NCI-H2196 treated with DMSO at 0.1 percent for 48 hours (cell line): ENCODE data around the gene SLC11A2.
"Not testable (repeated sequence)": the region's sequence is repeated elsewhere in the genome, so short reads cannot be mapped to it uniquely, and the experiment has no call there.

Experiments used
- DNase-seq: peaks from one replicate; lab custom pipeline; 2025; ENCODE audit not compliant: unreplicated experiment; lab: John Stamatoyannopoulos, UW

Gene SLC11A2

DNA sequence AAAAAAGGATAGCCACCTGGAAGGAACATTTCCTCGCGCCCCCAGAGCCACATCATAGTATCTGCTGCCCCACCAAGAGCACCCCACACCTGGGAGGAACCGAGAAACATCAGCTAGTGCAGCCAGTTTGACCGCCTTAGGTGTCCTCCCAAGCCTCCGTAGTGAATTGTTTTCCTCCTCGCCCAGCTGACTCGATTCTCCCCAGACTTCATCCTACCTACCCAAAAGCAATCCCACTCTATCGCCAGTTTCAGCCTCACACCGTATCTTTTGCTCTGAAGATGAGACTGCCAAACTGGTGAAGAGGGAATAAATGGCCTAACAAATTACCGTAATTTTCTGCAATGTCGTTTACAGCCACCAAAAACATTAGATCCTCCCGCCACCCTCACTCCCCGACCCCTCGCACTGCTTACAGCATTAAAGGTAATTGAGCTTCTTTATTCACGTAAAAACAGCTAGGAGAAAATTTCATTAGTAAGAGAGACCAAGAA is 1.2 kb upstream of the SLC11A2 start:
- no peak for DNase-seq

DNA sequence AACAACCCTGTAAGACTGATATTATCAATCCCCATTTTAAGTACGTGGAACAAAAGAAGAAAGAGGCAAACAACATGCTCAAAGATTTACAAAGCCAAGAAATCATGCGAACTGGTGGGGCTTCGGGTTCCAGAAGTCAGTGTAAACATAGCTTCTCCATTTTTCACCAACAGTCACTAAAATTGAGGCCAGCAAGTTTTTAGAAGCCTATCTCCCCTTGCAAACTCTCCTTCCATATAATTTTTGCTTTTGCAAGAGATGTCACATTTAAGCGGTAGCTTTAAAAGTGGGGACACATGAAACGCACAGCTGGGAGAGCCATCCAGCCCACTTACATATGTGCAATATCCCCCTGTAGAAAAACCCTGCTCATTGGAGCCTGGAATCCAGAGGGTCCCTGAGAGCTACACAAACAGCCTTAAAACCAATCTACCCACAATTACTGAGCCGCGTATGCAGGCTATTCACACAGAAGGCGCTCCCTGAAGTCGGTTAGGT is 797 bp downstream of the SLC11A2 start:
- DNase-seq = no peak

DNA sequence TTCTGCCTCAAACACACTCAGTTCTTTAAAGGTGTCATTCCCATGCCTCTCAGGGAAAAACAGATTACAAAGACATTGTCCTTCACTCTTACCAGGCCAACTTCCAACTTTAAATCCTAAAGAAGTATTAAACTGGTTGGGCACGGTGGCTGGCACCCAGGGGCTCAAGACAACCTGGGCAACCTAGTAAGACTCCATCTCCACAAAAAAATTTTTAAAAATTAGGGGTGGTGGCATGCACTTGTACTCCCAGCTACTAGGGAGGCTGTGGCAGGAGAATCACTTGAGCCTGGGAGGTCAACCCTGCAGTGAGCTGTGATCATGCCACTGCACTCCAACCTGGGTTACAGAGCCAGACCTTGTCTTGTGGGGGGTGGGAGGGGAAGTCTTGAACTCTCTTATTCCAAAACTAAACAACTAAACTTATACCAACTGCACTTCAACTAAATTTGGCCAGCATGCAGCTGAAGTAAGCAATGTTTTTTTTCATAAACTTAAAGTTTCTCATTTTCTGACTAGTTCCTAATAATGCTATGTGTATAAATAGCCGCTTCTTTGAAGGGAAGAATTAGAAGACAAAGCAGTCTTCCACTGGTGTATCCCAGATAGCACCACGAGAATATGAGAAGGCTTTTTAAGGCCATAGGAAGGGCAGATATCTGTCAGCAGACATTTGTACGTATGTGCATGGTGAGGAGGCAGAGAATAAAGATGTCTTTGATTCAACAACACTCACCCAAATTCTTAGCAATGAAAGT is 2.4 kb downstream of the SLC11A2 start:
- no peak for DNase-seq

DNA sequence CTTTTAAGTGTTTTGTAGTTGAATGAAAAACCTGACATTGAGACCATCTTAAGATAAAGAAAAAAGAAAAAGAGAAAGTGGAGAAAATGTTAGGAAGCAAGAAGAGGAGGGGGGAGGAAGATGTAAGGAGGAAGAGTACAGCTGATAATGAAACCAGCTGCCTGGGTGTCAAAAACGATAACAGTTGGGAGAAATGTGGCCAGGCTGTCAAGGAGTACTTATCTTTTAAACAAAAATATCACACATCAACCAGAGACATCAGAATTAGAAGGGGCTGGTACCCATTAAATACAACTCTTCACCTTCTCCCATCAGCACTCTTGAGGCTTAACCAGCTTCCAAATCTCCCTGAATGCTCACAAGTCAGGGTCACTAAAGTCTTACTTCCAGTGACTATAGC is 4.5 kb downstream of the SLC11A2 start:
- DNase-seq = no peak

DNA sequence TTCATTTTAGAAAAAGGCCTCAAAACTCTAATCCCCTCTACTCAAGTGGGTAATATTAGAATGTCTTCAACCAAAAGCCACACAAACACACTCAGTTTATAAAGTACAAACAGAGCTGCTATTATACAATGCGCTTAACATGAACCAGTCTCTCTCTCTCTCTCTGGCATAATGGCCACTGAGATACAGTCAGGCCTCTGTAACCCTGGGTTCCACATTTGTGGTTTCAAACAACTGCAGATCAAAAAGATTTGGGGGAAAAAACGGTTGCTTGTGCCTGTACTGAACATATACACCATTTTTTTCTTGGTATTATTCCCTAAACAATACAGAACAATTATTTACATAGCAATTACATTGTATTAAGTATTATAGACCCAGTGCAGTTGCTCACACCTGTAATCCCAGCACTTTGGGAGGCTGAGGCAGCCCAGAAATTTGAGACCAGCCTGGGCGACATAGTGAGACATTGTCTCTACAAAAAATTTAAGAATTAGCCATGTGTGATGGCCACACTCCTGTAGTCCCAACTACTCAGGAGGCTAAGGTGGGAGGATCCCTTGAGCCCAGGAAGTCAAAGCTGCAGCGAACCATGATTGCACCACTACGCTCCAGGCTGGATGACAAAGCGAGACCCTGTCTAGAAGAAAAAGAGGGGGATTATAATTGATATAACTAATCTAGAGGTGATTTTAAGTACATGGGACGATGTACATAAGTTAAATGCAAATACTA is 5.6 kb downstream of the SLC11A2 start:
- no peak for DNase-seq

DNA sequence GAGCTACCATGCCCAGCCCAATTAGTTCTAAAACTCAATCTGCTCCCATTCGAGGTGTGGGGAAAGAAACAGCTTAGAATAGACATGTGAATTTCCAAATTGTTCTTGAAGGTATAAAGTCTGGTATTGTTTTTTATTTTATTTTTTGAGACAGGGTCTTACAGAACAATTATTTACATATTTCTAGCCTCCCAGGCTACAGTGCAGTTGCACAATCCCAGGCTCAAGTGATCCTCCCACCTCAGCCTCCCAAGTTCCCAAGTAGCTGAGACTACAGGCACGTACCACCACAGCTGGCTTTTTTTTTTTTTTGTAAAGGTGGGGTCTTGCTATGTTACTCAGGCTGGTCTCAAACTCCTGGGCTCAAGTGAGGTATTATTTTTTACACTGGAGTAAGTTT is 6.3 kb downstream of the SLC11A2 start:
- no peak for DNase-seq

DNA sequence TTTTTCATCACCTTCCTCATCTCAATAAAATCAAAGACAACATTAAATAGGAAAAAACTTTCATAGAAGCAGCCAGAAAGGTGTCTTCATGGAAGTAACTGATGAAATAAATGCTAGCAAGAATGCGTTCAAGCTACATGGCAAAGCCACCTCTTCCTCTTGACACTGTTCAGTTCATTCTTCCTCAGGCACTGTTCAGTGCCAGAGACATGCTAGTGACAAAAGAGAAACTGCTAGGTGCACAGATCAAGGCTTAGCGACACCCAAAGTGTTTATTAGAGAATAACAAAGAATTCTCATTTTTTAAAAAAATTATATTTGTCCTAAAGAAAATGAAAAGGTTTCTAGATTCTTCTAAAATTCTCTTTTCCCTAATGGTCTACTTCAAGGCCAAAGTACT is 7.2 kb downstream of the SLC11A2 start:
- no peak for DNase-seq

DNA sequence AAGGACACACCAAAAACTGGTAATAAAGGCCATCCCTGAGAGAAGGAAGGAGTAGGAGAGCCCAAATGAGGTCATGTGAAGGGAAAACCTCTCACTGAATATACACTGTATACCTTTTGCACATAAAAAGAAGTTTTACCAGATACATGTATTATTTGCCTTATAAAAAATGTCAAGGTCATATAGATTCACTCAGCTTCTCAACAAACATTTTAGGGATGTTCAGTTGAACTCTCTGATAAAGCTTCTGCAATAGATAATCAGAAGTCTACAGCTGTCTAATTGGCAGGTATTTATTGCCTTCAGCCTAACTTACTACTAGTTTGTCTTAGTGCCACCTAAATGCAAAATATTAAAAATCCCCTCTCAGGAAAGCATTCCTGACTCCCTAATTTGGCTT is 8.7 kb downstream of the SLC11A2 start:
- no peak for DNase-seq

DNA sequence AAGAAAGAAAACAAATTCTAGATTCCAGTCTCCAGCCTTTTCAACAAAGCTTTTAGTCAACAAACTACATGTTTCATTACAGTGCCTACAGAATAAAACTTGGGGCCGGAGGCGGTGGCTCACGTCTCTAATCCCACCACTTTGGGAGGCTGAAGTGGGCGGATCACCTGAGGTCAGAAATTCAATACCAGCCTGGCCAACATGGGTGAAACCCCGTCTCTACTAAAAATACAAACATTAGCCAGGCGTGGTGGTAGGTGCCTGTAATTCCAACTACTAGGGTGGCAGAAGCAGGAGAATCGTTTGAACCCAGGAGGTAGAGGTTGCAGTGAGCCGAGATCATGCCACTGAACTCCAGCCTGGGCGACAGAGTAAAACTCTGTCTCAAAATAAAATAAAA is 11.7 kb downstream of the SLC11A2 start:
- not testable (repeated sequence) for DNase-seq

DNA sequence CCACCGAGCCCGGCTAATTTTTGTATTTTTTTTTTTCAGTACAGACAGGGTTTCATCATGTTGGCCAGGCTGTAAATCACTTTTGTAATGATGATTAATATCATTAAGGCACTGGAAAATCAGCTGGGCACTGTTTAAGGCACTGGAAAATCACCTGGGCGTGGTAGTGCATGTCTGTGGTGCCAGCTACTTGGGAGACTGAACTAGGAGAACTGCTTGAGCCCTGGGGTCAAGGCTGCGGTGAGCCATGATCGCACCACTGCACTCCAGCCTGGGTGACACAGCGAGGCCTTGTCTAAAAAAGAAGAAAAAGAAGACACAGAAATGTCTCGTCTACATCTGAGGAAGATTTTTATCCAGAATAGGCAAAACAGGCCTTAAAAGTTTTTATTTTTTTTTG is 12.7 kb downstream of the SLC11A2 start:
- DNase-seq = no peak

DNA sequence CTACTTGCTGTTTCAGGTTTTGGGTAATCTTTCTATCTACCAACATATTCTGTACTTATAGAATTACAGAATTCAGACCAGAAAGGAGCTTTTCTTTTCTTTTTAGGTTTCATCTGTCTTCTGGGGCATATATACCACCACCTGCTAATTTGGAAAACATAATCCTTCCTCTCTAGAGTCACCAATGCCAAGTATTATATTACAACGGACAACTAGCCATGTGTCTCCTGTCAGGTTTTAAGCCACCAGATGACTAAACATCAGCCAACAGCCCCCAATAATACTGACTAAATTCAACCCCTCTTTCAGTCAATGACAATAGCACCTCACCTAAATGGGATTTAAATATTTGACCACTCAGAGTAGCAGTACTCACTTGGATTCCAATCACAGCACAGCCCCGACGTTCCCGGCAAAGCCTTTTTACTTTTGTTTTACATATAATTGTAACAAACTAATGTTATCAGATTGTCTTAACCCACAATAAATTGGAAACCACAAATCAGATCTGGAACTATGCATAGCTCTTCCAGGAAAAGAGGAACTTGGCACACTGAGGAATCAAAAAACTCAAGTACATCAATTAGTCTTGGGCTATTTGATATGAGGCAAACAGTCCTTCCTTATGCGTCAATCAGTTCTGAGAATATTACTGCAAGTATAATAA is 13.5 kb downstream of the SLC11A2 start:
- no peak for DNase-seq

DNA sequence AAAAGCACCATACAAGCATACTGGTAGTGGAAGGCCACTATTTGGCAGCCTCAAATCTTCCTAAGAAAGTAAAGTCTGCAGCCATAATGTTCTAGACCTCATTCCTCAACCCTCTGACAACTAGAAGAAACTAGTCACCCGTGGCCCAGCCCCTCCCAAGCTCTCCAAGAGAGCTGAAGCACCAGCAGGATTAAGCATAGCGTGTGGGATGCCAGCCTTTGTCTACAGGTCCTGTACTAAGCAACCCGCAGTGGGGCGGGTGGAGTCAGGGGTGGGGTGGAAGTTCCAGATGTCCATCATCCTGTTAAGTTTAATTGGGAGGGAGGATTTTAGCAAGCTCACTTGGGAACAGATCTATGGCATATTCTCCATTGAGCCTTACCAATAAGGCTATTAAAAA is 14.2 kb downstream of the SLC11A2 start:
- DNase-seq = no peak

DNA sequence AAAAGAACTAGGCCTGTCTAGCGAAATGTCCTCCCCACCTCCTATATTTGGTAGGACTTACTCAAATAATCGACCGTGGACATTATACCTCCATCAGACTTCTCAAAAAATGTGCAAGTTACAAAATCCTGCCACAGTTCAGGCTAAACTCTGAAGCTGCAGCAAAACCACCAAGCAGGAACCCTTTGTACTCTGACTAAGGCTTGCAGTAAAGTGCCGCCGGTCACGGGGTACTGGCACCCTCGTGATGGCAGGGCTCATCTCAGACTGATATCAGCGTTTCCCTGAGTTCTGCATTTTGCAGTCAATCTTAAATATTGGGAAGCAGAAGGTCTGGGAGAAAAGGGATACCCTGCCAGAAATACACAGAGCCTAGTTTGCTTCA is 17.1 kb downstream of the SLC11A2 start:
- DNase-seq = no peak

DNA sequence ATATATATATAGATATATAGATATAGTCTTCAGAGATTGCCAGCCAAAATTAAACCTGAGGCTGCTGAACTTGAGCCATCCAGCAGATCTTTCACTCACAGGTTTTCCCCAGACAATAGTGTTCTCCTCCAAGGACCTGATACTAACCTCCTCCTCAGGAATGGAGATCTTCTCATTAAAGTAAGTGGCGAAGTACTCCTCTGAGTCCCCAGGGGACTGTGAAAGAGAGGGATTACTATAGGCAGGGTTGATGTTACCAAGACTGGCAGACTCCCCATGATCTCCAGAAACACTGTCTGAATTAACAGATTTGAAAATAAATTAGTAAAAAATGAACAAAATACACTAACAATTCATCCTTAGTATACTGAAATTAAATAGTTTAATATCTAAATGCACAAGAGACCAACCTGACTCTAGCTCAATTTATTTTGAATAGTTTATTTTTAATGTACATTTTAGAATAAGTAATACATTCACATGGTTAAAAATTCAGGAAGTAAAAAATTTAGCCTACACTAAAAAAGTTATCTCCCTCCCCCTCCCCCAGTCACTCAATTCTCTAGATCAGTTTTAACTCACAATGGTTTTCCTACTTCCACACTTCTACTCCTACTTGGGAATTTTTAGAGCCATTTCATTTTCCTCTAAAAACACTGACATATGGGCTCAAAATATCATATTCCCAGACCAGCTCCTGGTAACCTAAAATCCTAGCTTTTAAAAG is 17.7 kb downstream of the SLC11A2 start:
- DNase-seq = no peak

DNA sequence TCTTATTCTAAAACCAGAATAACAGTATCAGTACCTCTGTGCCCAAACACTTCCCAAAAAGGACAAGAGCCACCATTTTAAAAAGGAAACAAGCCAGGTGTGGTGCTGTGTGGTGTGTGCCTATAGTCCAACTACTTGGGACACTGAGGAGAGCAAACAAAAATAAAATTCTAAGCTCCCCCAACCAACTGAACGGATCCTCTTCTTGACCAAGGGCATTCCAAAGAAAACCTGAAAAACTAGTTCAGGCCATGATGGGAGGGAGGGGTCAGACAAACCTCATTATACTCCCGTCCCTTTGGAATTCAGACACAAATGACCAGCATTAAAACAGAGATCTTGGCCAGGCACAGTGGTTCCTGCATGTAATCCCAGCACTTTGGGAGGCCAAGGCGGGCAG is 20.5 kb downstream of the SLC11A2 start:
- no peak for DNase-seq

DNA sequence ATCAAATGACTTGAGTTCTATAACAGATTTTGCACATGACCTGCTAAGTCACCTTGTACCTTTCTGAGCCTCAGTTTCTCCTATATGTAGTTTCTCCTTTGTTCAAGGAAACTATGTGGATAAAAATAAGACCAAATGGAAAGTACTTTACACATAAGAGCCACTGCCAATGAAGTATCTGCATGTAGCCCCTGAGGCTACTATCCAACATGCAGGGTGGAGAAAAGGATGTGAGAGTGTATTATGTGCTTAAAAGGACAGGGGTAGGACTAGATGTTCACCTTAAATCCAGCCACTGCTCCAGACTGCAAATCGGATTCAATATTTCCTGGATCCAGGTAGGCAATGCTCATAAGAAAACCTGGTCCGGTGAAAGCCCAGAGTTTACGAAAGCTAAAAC is 21.2 kb downstream of the SLC11A2 start:
- no peak for DNase-seq

DNA sequence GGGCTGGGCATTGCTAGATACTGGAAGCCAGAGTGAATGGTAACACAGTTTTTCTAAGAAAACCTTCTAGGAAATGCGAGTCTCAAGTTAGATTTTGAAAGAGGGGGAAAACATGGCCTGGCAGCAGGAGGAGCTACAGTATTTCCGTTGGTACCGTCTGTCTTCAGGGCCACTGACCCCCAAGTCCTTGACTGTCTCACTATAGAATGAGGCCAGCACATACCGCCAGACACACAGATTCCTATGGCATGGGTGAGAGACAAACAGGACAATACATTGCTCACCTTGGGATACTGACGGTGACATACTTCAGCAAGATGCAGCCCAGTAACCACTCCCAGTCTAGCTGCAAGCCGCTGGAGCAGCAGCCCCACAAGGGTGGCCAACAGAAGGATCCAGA is 21.7 kb downstream of the SLC11A2 start:
- no peak for DNase-seq

DNA sequence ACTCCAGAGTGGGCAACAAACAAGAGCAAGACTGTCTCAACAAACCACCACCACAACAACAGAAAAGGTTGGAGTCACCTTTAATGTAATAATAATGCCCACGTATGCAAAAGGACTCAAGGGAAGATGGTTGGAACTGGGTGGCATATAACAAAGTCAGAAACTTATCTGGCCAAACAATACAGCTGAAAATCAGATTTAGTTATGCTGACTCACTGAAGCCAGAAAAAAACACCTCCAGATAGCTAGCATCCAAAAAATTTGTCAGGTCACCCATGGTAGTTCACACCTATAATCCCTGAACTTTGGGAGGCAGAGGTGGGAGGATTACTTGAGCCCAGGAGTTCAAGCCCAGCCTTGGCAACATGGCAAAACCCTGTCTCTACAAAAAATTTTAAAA is 24.4 kb downstream of the SLC11A2 start:
- DNase-seq = no peak

DNA sequence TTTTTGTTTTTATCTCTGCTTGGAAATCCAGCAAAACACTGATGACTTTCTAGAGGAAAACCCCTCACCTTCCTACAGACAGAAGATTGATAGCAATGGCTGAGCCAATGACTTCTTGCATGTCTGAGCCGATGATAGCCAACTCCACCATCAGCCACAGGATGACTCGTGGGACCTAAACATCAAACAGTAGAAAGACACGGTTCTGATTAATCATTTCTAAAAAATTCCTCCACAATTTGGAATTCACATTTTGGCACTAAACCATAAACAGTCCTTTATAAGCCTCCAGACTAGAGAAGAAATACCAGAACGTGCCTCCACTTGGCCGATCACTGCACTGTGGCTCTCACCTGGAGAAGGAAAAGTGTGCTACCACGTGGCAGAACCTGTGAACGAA is 25.9 kb downstream of the SLC11A2 start:
- DNase-seq = no peak

DNA sequence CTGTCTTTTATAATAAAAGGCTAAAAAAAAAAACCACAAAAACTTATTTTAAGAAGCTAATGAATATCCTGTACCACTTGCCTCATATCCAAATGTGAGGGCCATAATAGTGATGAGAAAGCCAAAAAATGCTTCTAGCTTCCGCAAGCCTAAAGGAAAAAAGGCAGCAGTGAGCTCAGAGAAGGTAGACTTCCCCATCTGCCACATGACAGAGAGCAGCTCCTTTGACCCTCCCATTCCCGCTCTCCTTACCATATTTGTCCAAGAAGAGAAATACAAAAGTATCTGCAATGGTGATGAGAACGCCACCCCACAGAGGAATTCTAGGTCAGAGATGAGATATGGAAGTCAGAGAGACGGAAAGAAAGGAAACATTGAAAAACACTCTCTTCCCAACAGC is 27.1 kb downstream of the SLC11A2 start:
- no peak for DNase-seq

DNA sequence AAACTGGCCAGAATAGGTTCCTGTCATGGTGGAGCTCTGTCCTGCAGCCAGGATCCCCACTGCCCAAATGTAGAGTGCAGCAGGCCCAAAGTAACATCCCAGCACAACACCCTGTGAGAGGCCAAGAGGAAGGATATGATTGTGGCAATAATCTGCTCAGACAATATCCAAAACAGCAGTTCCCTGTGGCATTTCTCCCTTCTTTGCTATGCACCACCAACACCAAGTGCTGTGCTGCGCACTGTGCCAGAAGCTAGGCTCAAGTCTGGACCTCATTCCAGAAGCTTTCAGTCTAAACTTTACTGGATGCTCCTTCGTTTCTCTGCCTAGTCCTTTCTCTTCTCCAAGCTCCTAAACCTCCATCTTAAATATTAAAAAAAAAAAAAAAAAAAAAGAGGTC is 33.4 kb downstream of the SLC11A2 start:
- no peak for DNase-seq
